Astrocyte of the spinal cord (primary cell): Measurements from ENCODE around the gene ACCS.

Experiments used
- DNase-seq: peaks from one replicate; pipeline ENCODE4 v3.0.0; 2011; ENCODE audit warnings: low read depth, low spot score
- H3K4me3 ChIP-seq: 2 replicates; pipeline ENCODE4 v1.5.1; 2011; ENCODE audit warnings: low read depth, mild to moderate bottlenecking, low read length, moderate library complexity
- CTCF ChIP-seq: IDR thresholded peaks from 2 replicates; pipeline ENCODE4 v1.5.1; 2012; ENCODE audit warnings: low read depth, mild to moderate bottlenecking, low read length, inconsistent platforms
- in situ Hi-C: cut with HindIII; loops from 2 replicates; pipeline ENCODE4 v1.10.0; 2017; ENCODE audit warnings: low sequenced_read_pairs

The ACCS gene

GRCh38 chr11:44068180-44068579 is 2.1 kb downstream of the ACCS start:
- TF ChIP-seq CTCF = no peak
- H3K4me3 ChIP-seq = no peak overlapping the region
- DNase-seq = no peak
- in situ Hi-C loops = no loop called here

GRCh38 chr11:44071157-44071556 is 5.1 kb downstream of the ACCS start:
- in situ Hi-C loops = no loop called here
- DNase-seq = no peak
- TF ChIP-seq CTCF = no peak
- H3K4me3 ChIP-seq = no peak overlapping the region

- no peak for TF ChIP-seq CTCF
- in situ Hi-C loops = no loop called here
- no peak for DNase-seq
- H3K4me3 ChIP-seq = no peak overlapping the region
Observed at GRCh38 chr11:44072757-44073658, 6.9 kb downstream of the ACCS start.

GRCh38 chr11:44078794-44079193 is 12.7 kb downstream of the ACCS start:
- in situ Hi-C loops = no loop called here
- TF ChIP-seq CTCF = no peak
- no peak for DNase-seq
- no peak overlapping the region for H3K4me3 ChIP-seq

- no peak for DNase-seq
- no peak for TF ChIP-seq CTCF
- no peak overlapping the region for H3K4me3 ChIP-seq
- in situ Hi-C loops = no loop called here
Observed at GRCh38 chr11:44079376-44079775, 13.3 kb downstream of the ACCS start.

- TF ChIP-seq CTCF = no peak
- DNase-seq = no peak
- in situ Hi-C loops = no loop called here
- H3K4me3 ChIP-seq = no peak overlapping the region
Observed at GRCh38 chr11:44080951-44081350, 14.9 kb downstream of the ACCS start.
